HG02759 (cell line): Measurements from ENCODE around the gene AUH.

Experiments used
- ATAC-seq: cut with Tn5 transposase; IDR thresholded peaks from one replicate; pipeline ENCODE4 v1.9.1; 2021; ENCODE audit warnings: mild to moderate bottlenecking, moderate library complexity; ENCODE audit not compliant: unreplicated experiment

AUH gene

DNA sequence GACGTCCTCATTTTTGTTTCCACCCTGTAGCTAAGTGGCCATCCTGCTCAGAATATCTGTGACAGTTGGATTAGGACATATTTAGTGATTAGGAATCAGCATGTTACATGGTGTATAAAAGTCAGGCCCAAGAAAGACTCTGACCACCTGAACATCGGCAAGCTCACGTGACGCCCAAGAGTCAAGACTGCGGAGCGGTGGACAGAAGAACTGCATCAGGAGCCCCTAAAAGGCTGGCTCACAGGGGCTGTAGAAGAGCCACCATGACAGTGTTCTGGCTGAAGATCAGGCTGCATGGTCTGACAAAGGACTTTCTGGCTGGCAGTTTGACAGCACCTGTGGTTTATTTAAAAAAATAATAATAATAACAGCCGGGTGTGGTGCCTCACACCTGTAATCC, 185.3 kb downstream of the AUH start:
- no peak for ATAC-seq

DNA sequence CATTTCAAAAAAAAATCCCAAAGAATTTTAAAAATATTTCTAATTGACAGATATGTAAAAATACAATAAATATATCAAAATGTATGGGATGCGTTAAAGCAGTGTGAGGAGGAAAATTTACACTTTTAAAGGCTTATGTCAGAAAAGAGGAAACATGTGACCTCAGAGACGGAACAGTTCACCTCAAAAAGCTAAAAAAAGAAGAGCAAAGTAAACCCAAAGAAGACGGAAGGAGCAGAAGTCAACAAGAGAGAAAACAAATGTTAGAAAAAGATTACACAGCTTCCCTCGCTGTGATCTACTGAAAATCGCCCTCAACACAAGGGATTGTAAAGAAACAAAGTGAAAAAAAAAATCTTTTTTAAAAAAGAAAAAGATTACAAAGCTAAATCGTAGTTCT, 186.9 kb downstream of the AUH start:
- ATAC-seq: no peak

DNA sequence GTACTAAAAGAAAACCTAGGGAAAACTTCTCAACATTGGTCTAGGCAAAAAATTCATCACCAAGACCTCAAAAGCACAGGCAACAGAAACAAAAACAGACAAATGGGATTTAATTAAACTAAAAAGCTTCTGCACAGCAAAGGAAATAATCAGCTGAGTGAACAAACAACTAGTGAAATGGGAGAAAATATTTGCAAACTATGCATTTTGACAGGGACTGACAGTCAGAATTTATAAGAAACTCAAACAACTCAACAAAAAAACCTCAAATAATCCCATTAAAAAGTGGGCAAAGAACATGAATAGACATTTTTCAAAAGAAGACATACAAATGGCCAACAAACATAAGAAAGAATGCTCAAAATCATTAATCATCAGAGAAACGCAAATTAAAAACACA, 189.4 kb downstream of the AUH start:
- no peak for ATAC-seq

DNA sequence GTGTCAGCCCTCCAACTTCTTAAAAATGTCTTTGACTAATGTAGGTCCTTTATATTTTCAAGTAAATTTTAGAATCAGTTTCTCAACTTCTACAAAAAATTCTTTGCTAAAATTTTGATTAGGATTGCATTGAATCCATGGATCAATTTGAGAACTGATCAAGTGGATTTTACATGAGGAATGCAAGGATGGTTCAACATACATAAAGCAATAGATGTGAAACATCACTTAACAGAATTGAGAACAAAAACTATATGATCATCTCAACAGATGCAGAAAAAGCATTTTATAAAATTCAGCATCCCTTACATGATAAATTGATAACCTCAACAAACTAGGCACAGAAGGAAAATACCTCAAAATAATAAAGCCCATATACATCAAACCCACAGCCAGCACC, 190.8 kb downstream of the AUH start:
- no peak for ATAC-seq

DNA sequence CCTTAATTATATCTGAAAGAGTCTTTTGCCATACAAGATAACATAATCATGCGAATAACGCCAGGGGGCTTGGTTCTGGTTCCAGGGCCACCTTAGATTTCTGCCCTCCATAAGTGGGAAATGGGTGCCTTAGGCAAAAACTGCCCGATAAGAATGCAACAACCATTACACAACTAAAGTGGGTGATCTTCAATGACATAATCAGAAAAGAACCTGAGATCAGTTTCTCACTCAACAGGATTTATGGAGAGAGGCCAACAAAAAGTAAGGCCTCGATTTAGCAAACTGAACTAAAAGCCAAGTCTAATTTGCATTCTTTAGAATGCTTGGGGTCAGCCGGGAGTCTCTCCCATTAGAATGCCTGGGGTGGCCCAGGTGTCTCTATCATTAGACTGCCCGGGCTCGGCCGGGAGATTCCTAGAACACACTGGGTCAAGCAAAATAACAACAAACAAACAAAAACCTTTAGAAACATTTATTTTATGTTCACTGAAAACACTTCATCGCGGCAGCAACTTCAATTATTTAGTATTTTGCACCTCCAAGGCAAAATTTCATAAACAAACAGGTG, 194.8 kb downstream of the AUH start:
- no peak for ATAC-seq

DNA sequence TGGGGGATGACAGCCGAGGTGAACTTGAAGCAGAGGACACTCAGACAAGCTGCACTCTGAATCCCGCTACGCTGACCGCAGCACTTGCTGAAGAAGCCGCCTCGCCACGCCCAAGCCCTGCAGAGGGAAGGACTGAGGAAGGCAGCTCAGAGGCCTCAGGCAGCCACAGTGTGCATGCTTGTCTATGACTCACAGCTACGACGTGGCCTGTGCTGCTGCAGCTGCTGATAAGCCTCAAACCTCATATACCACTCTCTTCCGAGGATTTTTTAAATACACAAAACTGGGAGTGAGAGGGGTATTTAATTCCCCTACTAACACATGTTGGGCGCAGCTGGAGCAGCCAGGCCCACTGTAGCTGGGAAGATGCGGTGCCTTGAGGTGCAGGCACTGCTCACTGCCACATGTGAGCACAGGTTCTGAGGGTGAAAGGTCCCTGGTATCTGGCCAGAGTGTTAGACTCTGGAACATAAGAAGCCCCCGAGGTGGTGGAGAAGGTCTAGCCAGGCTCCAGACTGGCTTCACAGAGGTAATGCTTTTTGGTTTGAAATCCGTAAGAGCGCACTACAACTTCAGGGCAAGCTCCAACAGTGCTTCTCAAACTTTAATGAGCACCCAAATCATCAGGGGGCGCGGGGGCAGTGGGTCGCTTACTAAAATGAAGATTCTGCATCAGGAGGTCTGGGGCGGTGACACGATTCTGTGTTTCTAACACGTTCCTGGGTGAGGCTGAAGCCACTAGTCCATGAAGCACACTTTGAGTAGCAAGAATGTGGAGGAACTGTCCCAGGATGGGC, 196.8 kb downstream of the AUH start:
- no peak for ATAC-seq
